Measurements from ENCODE around the gene ARHGAP4.

ARHGAP4 gene

GRCh38 chrX:153926552-153926857 is 441 bp upstream of the ARHGAP4 start:
- no peak for DNase-seq

GRCh38 chrX:153925387-153925738 is 701 bp downstream of the ARHGAP4 start:
- DNase-seq: no peak

GRCh38 chrX:153924149-153924861 is 1.8 kb downstream of the ARHGAP4 start:
- DNase-seq: peak in 1 of 3 experiments; percentile 62

GRCh38 chrX:153922932-153923857 is 2.9 kb downstream of the ARHGAP4 start:
- peak in 1 of 3 experiments; percentile 33 for DNase-seq

GRCh38 chrX:153921511-153922446 is 4.3 kb downstream of the ARHGAP4 start:
- peak in 2 of 3 experiments; percentile 56 to 67 for DNase-seq

GRCh38 chrX:153921070-153921469 is 5.0 kb downstream of the ARHGAP4 start:
- DNase-seq: no peak

GRCh38 chrX:153920546-153920945 is 5.5 kb downstream of the ARHGAP4 start:
- no peak for DNase-seq

GRCh38 chrX:153919281-153919680 is 6.8 kb downstream of the ARHGAP4 start:
- DNase-seq: no peak

GRCh38 chrX:153917869-153918268 is 8.2 kb downstream of the ARHGAP4 start:
- no peak for DNase-seq

- DNase-seq: no peak
These were observed 12.4 kb downstream of the ARHGAP4 start for GRCh38 chrX:153913701-153914100.

- DNase-seq: no peak
These were observed 12.9 kb downstream of the ARHGAP4 start for GRCh38 chrX:153913211-153913610.

- no peak for DNase-seq
These were observed 14.3 kb downstream of the ARHGAP4 start for GRCh38 chrX:153911798-153912197.

GRCh38 chrX:153910446-153910845 is 15.6 kb downstream of the ARHGAP4 start:
- DNase-seq: no peak

GRCh38 chrX:153909980-153910360 is 16.1 kb downstream of the ARHGAP4 start:
- no peak for DNase-seq

GRCh38 chrX:153909024-153909979 is 16.8 kb downstream of the ARHGAP4 start:
- DNase-seq: peak in 1 of 3 experiments; percentile 34

- no peak for DNase-seq
These were observed 17.7 kb downstream of the ARHGAP4 start for GRCh38 chrX:153908219-153908860.

- DNase-seq: no peak
These were observed 18.6 kb downstream of the ARHGAP4 start for GRCh38 chrX:153907456-153907855.

GRCh38 chrX:153906126-153906917 is 19.7 kb downstream of the ARHGAP4 start:
- no peak for DNase-seq

- no peak for DNase-seq
These were observed 20.5 kb downstream of the ARHGAP4 start for GRCh38 chrX:153905481-153906095.
